DOHH2 (cell line): ENCODE results near the gene EDAR.

Experiments used
- CTCF ChIP-seq: fragments of 200-600 bp; sonication (generic); IDR thresholded peaks from one replicate; pipeline ENCODE4 v1.5.1; 2014; ENCODE audit warnings: antibody characterized with exemption, mild to moderate bottlenecking, low read depth, low read length; ENCODE audit not compliant: poor library complexity, severe bottlenecking
- EZH2phosphoT487 ChIP-seq: fragments of 200-600 bp; sonication (generic); IDR thresholded peaks from 2 replicates; pipeline ENCODE4 v1.6.1; 2017; ENCODE audit warnings: borderline replicate concordance, mild to moderate bottlenecking, antibody characterized with exemption, low read length, moderate library complexity, mixed read lengths

GRCh38 chr2:109024477-109024876 lies 35.5 kb upstream of the EDAR start:
- TF ChIP-seq CTCF (no peak), EZH2phosphoT487 (no peak)
